Adrenal gland (tissue), 5 donors: ENCODE results near the gene RPAP3.

Experiments used
- POLR2A ChIP-seq, 2 donors: fragments of 450-650 bp; IDR thresholded peaks; one replicate each; pipeline ENCODE4 v1.6.1; 2017; ENCODE audit warnings: antibody characterized with exemption in 2 of 2, mild to moderate bottlenecking in 2 of 2, moderate library complexity in 1 of 2
- TF ChIP-seq, protein P1 (sequence below), 6 experiments: fragments of 450-650 bp in 4 of 6; fragments of 200-600 bp in 2 of 6; sonication (generic) in 1 of 6; IDR thresholded peaks; 1 replicate in 5 of 6; 2 replicates in 1 of 6; pipeline versions ENCODE4 v1.5.1 to v1.8.0; 2016 to 2021; ENCODE audit warnings: antibody characterized with exemption in 6 of 6, mild to moderate bottlenecking in 2 of 6, moderate library complexity in 1 of 6
- donor health status: DM: no; HTN: no; CAD: no.

DNA sequence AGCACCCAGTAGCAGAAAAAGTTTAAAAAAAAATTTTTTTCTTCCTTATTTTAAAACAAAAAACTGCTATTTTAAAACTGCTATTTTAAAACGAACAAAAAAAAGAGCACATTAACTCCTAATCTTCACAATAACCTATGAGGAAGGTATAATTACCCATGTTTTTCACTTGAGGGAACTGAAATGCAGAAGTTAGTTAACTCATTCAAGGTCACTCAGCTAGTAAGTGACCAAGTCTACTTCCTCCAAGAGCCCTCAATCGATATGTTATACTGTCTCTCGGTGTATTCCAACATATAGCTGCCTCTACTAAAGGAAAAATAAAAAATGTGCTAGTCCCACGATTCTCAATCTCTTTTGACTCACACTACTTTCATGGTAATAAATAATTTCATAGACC, 7.8 kb downstream of the RPAP3 start:
- TF ChIP-seq, protein P1, sequence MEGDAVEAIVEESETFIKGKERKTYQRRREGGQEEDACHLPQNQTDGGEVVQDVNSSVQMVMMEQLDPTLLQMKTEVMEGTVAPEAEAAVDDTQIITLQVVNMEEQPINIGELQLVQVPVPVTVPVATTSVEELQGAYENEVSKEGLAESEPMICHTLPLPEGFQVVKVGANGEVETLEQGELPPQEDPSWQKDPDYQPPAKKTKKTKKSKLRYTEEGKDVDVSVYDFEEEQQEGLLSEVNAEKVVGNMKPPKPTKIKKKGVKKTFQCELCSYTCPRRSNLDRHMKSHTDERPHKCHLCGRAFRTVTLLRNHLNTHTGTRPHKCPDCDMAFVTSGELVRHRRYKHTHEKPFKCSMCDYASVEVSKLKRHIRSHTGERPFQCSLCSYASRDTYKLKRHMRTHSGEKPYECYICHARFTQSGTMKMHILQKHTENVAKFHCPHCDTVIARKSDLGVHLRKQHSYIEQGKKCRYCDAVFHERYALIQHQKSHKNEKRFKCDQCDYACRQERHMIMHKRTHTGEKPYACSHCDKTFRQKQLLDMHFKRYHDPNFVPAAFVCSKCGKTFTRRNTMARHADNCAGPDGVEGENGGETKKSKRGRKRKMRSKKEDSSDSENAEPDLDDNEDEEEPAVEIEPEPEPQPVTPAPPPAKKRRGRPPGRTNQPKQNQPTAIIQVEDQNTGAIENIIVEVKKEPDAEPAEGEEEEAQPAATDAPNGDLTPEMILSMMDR (IDR thresholded peaks at IDR 0.05): no peak
- no peak for TF ChIP-seq POLR2A (IDR thresholded peaks at IDR 0.05)
